KMS-11 (cell line): Measurements from ENCODE around the gene AGAP1.

ENCODE experiments used
- H2AFZ ChIP-seq: fragments of 200-600 bp; sonication (generic); 2 replicates; pipeline ENCODE4 v1.6.1; 2016; ENCODE audit warnings: antibody characterized with exemption, mixed run types, low read depth
- H3K27ac ChIP-seq: fragments of 200-600 bp; sonication (generic); 2 replicates; pipeline ENCODE4 v1.6.1; 2016; ENCODE audit warnings: mild to moderate bottlenecking, mixed run types
- H3K27me3 ChIP-seq: fragments of 200-600 bp; sonication (generic); 2 replicates; pipeline ENCODE4 v1.6.1; 2017; ENCODE audit warnings: mild to moderate bottlenecking, low read depth, mixed run types, moderate library complexity; ENCODE audit not compliant: insufficient read depth
- H3K36me3 ChIP-seq: fragments of 200-600 bp; sonication (generic); 2 replicates; pipeline ENCODE4 v1.6.1; 2017; ENCODE audit warnings: mild to moderate bottlenecking, mixed run types; ENCODE audit not compliant: insufficient read depth
- H3K4me1 ChIP-seq: fragments of 200-600 bp; sonication (generic); 2 replicates; pipeline ENCODE4 v1.6.1; 2016; ENCODE audit warnings: mild to moderate bottlenecking, low read depth, mixed run types; ENCODE audit not compliant: poor library complexity, severe bottlenecking
- H3K4me2 ChIP-seq: fragments of 200-600 bp; sonication (generic); 2 replicates; pipeline ENCODE4 v1.7.0; 2016; ENCODE audit warnings: mild to moderate bottlenecking, mixed run types
- H3K4me3 ChIP-seq: fragments of 200-600 bp; sonication (generic); IDR thresholded peaks from 2 replicates; pipeline ENCODE4 v1.6.1; 2017; ENCODE audit warnings: low read depth, low read length, mixed read lengths; ENCODE audit not compliant: insufficient read depth
- H3K79me2 ChIP-seq: fragments of 200-600 bp; sonication (generic); 2 replicates; pipeline ENCODE4 v1.6.1; 2016; ENCODE audit warnings: low read depth, mixed run types; ENCODE audit not compliant: insufficient read depth
- H3K9ac ChIP-seq: fragments of 200-600 bp; sonication (generic); 2 replicates; pipeline ENCODE4 v1.6.1; 2016; ENCODE audit warnings: mild to moderate bottlenecking, mixed run types
- H4K20me1 ChIP-seq: fragments of 200-600 bp; sonication (generic); 2 replicates; pipeline ENCODE4 v1.6.1; 2016; ENCODE audit warnings: mild to moderate bottlenecking, mixed run types; ENCODE audit not compliant: insufficient read depth
- CTCF ChIP-seq: fragments of 200-600 bp; sonication (generic); conservative IDR thresholded peaks from 2 replicates; pipeline ENCODE4 v1.6.1; 2017; ENCODE audit warnings: low read depth, mild to moderate bottlenecking, antibody characterized with exemption, low read length, moderate library complexity, mixed read lengths

Gene AGAP1

GRCh38 chr2:235611756-235612155 is 117.9 kb downstream of the AGAP1 start:
- Histone ChIP-seq H3K27ac (no peak overlapping the region), H3K4me3 (no peak overlapping the region), H3K27me3 (no peaks in the 10 kb centered on the region), H3K4me1 (peaks cover 60% of the 10 kb centered on the region), H3K36me3 (no peaks in the 10 kb centered on the region), H3K79me2 (peaks cover 95% of the 10 kb centered on the region), H3K9ac (no peak overlapping the region), H2AFZ (no peak overlapping the region), H4K20me1 (peaks cover 7% of the 10 kb centered on the region; the same call in 1 of the 2 replicates), H3K4me2 (no peak overlapping the region)
- no peak for TF ChIP-seq CTCF

- Histone ChIP-seq H3K4me3 (no peak overlapping the region), H4K20me1 (peaks cover 7% of the 10 kb centered on the region; the same call in 1 of the 2 replicates), H3K27me3 (no peaks in the 10 kb centered on the region), H3K9ac (no peak overlapping the region), H3K4me1 (peaks cover 64% of the 10 kb centered on the region), H3K79me2 (peaks cover 90% of the 10 kb centered on the region), H2AFZ (no peak overlapping the region), H3K4me2 (no peak overlapping the region), H3K27ac (no peak overlapping the region), H3K36me3 (no peaks in the 10 kb centered on the region)
- no peak for TF ChIP-seq CTCF
Observed at GRCh38 chr2:235612181-235612950, 118.5 kb downstream of the AGAP1 start.

- Histone ChIP-seq H3K4me2 (peak overlapping the region; percentile 75), H3K36me3 (no peaks in the 10 kb centered on the region), H3K27me3 (no peaks in the 10 kb centered on the region), H3K79me2 (peaks cover 90% of the 10 kb centered on the region), H3K27ac (no peak overlapping the region), H2AFZ (no peak overlapping the region), H4K20me1 (peaks cover 7% of the 10 kb centered on the region; the same call in 1 of the 2 replicates), H3K4me3 (peak overlapping the region; percentile 35), H3K4me1 (peaks cover 64% of the 10 kb centered on the region), H3K9ac (no peak overlapping the region)
- TF ChIP-seq CTCF: no peak
Observed at GRCh38 chr2:235613649-235614048, 119.8 kb downstream of the AGAP1 start.

GRCh38 chr2:235614176-235614860 is 120.5 kb downstream of the AGAP1 start:
- peaks cover 63% of the 10 kb centered on the region for H3K4me1 ChIP-seq
- peak overlapping the region; percentile 75 for H3K4me2 ChIP-seq
- H3K27ac ChIP-seq: no peak overlapping the region

More at GRCh38 chr2:235614176-235614860, 120.5 kb downstream of the AGAP1 start:
- no peak overlapping the region; the same call in 1 of the 2 replicates for H3K9ac ChIP-seq
- H4K20me1 ChIP-seq: peaks cover 7% of the 10 kb centered on the region; the same call in 1 of the 2 replicates
- peak overlapping the region; percentile 35 for H3K4me3 ChIP-seq
- no peaks in the 10 kb centered on the region for H3K27me3 ChIP-seq
- no peak overlapping the region for H2AFZ ChIP-seq
- H3K36me3 ChIP-seq: no peaks in the 10 kb centered on the region
- no peak for TF ChIP-seq CTCF
- H3K79me2 ChIP-seq: peaks cover 89% of the 10 kb centered on the region
